SK-N-SH (cell line): ENCODE measurements around the gene C20orf96. TPM values are rescaled to one million over a fixed set of nuclear protein-coding genes. Genes with fewer than 3 reads are reported as not detected.

Experiments
- CTCF ChIA-PET: fragments of 300-600, 350-600 bp; formaldehyde crosslinking; extraction: SDS; loops from one replicate; lab custom pipeline; 2021; lab: Yijun Ruan, JAX
- POLR2A ChIA-PET: fragments of 350-600 bp; sonication (Branson Sonifier 250); formaldehyde crosslinking; extraction: SDS; loops from one replicate; lab custom pipeline; 2020; ENCODE audit warnings: antibody characterized with exemption, inconsistent platforms; lab: Yijun Ruan, JAX
- DNase-seq: peaks from one replicate; pipeline ENCODE4 v3.0.0; 2012
- H2AFZ ChIP-seq: fragments of 200-600 bp; sonication (generic); 2 replicates; pipeline ENCODE4 v1.8.1; 2016; ENCODE audit warnings: antibody characterized with exemption, mild to moderate bottlenecking, low read depth
- H3F3A ChIP-seq: fragments of 200-600 bp; sonication (generic); replicated peaks from 2 replicates; pipeline ENCODE3; 2016; ENCODE audit warnings: antibody characterized with exemption, mild to moderate bottlenecking; ENCODE audit not compliant: insufficient read depth
- H3K27ac ChIP-seq, 2 experiments: fragments of 200-500 bp in 1 of 2; fragments of 200-600 bp in 1 of 2; sonication (Bioruptor generic) in 1 of 2; sonication (generic), shearing (Covaris generic) in 1 of 2; 2 replicates each; pipeline versions ENCODE4 v1.5.1 to v1.6.1; 2014 to 2016; ENCODE audit warnings: low read depth in 2 of 2, inconsistent platforms in 1 of 2, low read length in 1 of 2, mild to moderate bottlenecking in 1 of 2, mixed read lengths in 1 of 2
- H3K27me3 ChIP-seq: fragments of 200-600 bp; sonication (generic), shearing (Covaris generic); 2 replicates; pipeline ENCODE4 v1.6.1; 2016; ENCODE audit warnings: mixed run types; ENCODE audit not compliant: insufficient read depth
- H3K36me3 ChIP-seq, 2 experiments: fragments of 200-500 bp in 1 of 2; fragments of 200-600 bp in 1 of 2; sonication (Bioruptor generic) in 1 of 2; sonication (generic) in 1 of 2; replicated peaks in 1 of 2; 2 replicates each; pipeline versions ENCODE3 to v1.5.1; 2014 to 2016; ENCODE audit warnings: low read length in 1 of 2, mild to moderate bottlenecking in 1 of 2; ENCODE audit not compliant: insufficient read depth in 2 of 2, control insufficient read depth in 1 of 2
- H3K4me1 ChIP-seq, 2 experiments: fragments of 200-500 bp in 1 of 2; fragments of 200-600 bp in 1 of 2; sonication (Bioruptor generic) in 1 of 2; sonication (generic), shearing (Covaris generic) in 1 of 2; 2 replicates each; pipeline versions ENCODE4 v1.5.1 to v1.6.1; 2014 to 2016; ENCODE audit warnings: low read depth in 1 of 2, low read length in 1 of 2, mixed run types in 1 of 2; ENCODE audit not compliant: insufficient read depth in 2 of 2, control insufficient read depth in 1 of 2
- H3K4me2 ChIP-seq: fragments of 200-600 bp; sonication (generic), shearing (Covaris generic); 2 replicates; pipeline ENCODE4 v1.6.1; 2017; ENCODE audit warnings: mixed run types
- H3K4me3 ChIP-seq, 2 experiments: fragments of 200-500 bp in 1 of 2; fragments of 200-600 bp in 1 of 2; sonication (Bioruptor generic) in 1 of 2; sonication (generic), shearing (Covaris generic) in 1 of 2; 2 replicates each; pipeline versions ENCODE4 v1.5.1 to v1.8.1; 2014 to 2016; ENCODE audit warnings: low read depth in 2 of 2, inconsistent platforms in 1 of 2, low read length in 1 of 2, mild to moderate bottlenecking in 1 of 2, mixed read lengths in 1 of 2, moderate library complexity in 1 of 2
- H3K79me2 ChIP-seq: fragments of 200-600 bp; sonication (generic); 2 replicates; pipeline ENCODE4 v1.8.1; 2017; ENCODE audit warnings: mild to moderate bottlenecking; ENCODE audit not compliant: insufficient read depth
- H3K9ac ChIP-seq: fragments of 200-600 bp; sonication (generic); 2 replicates; pipeline ENCODE4 v1.6.1; 2017; ENCODE audit warnings: mixed run types
- H3K9me2 ChIP-seq: fragments of 200-600 bp; sonication (generic); 2 replicates; pipeline ENCODE4 v1.6.1; 2017; ENCODE audit warnings: mixed run types
- H3K9me3 ChIP-seq: fragments of 200-600 bp; sonication (generic); 2 replicates; pipeline ENCODE4 v1.6.1; 2017; ENCODE audit warnings: mixed run types, mild to moderate bottlenecking, moderate library complexity
- H4K20me1 ChIP-seq: fragments of 200-600 bp; sonication (generic); 2 replicates; pipeline ENCODE4 v1.6.1; 2017; ENCODE audit warnings: mild to moderate bottlenecking, mixed run types; ENCODE audit not compliant: insufficient read depth
- ELF1 ChIP-seq: IDR thresholded peaks from 2 replicates; pipeline ENCODE4 v1.4.0; 2012
- EZH2phosphoT487 ChIP-seq: fragments of 200-600 bp; sonication (generic); IDR thresholded peaks from 2 replicates; pipeline ENCODE4 v1.6.1; 2017; ENCODE audit warnings: low read depth, mixed run types, mild to moderate bottlenecking, antibody characterized with exemption, moderate library complexity, borderline replicate concordance
- FOXM1 ChIP-seq: IDR thresholded peaks from 2 replicates; pipeline ENCODE4 v1.4.0; 2012; ENCODE audit warnings: low read depth, mild to moderate bottlenecking
- GABPA ChIP-seq: IDR thresholded peaks from 2 replicates; pipeline ENCODE4 v1.4.0; 2012; ENCODE audit warnings: low read depth, mild to moderate bottlenecking
- JUND ChIP-seq: IDR thresholded peaks from 2 replicates; pipeline ENCODE4 v1.4.0; 2012
- MEF2A ChIP-seq: IDR thresholded peaks from 2 replicates; pipeline ENCODE4 v1.4.0; 2012; ENCODE audit warnings: low read depth, borderline replicate concordance
- POLR2AphosphoS5 ChIP-seq: IDR thresholded peaks from 2 replicates; pipeline ENCODE4 v1.6.1; 2012; ENCODE audit warnings: low read depth, low read length
- RFX5 ChIP-seq: IDR thresholded peaks from 2 replicates; pipeline ENCODE4 v1.6.1; 2012; ENCODE audit warnings: mild to moderate bottlenecking, improper control_type of control experiment, low read length
- RXRA ChIP-seq: IDR thresholded peaks from 2 replicates; pipeline ENCODE4 v1.4.0; 2012; ENCODE audit warnings: low read depth, mild to moderate bottlenecking, borderline replicate concordance
- SIN3A ChIP-seq: IDR thresholded peaks from 2 replicates; pipeline ENCODE4 v1.6.1; 2012; ENCODE audit warnings: low read depth, mild to moderate bottlenecking, low read length, moderate library complexity, borderline replicate concordance
- SMC3 ChIP-seq: IDR thresholded peaks from 2 replicates; pipeline ENCODE4 v1.6.1; 2012; ENCODE audit warnings: low read depth, low read length, improper control_type of control experiment
- TAF1 ChIP-seq: IDR thresholded peaks from 2 replicates; pipeline ENCODE4 v1.6.1; 2012; ENCODE audit warnings: low read depth, mild to moderate bottlenecking, low read length, moderate library complexity, borderline replicate concordance
- YY1 ChIP-seq: IDR thresholded peaks from 2 replicates; pipeline ENCODE4 v1.4.0; 2012; ENCODE audit warnings: low read depth, mild to moderate bottlenecking
- WGBS: methylation state at CpG from one replicate; pipeline ENCODE4 v1.1.6; 2017; ENCODE audit warnings: low lambda C conversion rate; 5-methylcytosine and 5-hydroxymethylcytosine counted together
- polyA plus RNA-seq, 3 experiments: library from polyadenylated mRNA; depleted of rRNA; stranded (reverse); fragments of >200 nt; gene quantifications; 2 replicates each; pipeline ENCODE4 v1.2.3, GENCODE V29; 2012
- TF ChIP-seq, protein P1 (sequence below): fragments of 200-600 bp; sonication (generic); IDR thresholded peaks from 2 replicates; pipeline ENCODE4 v1.6.1; 2017; ENCODE audit warnings: antibody characterized with exemption, mild to moderate bottlenecking, moderate library complexity
- TF ChIP-seq, protein P2 (sequence below): IDR thresholded peaks from 2 replicates; pipeline ENCODE4 v1.4.0; 2012; ENCODE audit warnings: low read depth
- TF ChIP-seq, protein P3 (sequence below): IDR thresholded peaks from 2 replicates; pipeline ENCODE4 v1.4.0; 2012; ENCODE audit warnings: low read depth, borderline replicate concordance
- TF ChIP-seq, protein P4 (sequence below): fragments of 150-350 bp; IDR thresholded peaks from 2 replicates; pipeline ENCODE4 v1.6.1; 2017; ENCODE audit warnings: antibody characterized with exemption, low read length, low read depth, borderline replicate concordance

Gene C20orf96
- polyA plus RNA-seq, 1 of the 3 experiments (the other 2 are of a cell fraction) = 16.6 TPM

DNA sequence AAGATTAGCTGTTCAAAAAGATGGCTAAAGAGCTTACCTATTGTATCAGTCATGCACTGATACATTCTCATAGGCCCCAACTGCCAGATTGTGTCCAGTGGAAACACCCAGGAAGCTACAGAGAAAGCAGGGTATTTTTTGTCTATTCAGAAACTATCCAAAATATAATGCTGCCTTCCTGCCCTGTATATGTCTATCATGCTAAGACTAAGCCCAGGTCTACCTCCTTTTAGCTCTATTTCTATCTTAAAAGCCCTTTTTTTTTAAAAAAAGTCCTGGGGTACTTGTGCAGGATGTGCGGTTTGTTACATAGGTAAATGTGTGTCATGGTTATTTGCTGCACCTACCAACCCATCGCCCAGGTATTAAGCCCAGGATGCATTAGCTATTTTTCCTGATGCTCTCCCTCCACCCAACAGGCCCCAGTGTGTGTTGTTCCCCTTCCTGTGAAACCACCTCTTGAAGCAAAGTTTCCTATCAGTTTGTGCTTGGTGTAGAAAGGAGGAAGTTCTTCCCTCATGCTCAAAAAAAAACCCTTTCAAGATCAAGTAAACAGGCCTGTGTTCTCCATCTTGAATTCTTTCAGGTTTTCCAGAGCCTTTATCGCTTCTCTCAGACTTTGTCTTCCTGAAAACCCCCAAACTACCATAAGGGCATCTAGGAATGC is 63.0 kb downstream of the C20orf96 start:
- TF ChIP-seq SIN3A (no peak), POLR2AphosphoS5 (no peak), GABPA (no peak), FOXM1 (no peak), ELF1 (no peak), JUND (no peak), EZH2phosphoT487 (no peak), YY1 (no peak), RXRA (no peak), RFX5 (no peak), TAF1 (no peak), SMC3 (no peak), MEF2A (no peak)
- TF ChIP-seq, protein P1, sequence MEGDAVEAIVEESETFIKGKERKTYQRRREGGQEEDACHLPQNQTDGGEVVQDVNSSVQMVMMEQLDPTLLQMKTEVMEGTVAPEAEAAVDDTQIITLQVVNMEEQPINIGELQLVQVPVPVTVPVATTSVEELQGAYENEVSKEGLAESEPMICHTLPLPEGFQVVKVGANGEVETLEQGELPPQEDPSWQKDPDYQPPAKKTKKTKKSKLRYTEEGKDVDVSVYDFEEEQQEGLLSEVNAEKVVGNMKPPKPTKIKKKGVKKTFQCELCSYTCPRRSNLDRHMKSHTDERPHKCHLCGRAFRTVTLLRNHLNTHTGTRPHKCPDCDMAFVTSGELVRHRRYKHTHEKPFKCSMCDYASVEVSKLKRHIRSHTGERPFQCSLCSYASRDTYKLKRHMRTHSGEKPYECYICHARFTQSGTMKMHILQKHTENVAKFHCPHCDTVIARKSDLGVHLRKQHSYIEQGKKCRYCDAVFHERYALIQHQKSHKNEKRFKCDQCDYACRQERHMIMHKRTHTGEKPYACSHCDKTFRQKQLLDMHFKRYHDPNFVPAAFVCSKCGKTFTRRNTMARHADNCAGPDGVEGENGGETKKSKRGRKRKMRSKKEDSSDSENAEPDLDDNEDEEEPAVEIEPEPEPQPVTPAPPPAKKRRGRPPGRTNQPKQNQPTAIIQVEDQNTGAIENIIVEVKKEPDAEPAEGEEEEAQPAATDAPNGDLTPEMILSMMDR = no peak
- TF ChIP-seq, protein P2, sequence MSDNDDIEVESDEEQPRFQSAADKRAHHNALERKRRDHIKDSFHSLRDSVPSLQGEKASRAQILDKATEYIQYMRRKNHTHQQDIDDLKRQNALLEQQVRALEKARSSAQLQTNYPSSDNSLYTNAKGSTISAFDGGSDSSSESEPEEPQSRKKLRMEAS = no peak
- TF ChIP-seq, protein P3, sequence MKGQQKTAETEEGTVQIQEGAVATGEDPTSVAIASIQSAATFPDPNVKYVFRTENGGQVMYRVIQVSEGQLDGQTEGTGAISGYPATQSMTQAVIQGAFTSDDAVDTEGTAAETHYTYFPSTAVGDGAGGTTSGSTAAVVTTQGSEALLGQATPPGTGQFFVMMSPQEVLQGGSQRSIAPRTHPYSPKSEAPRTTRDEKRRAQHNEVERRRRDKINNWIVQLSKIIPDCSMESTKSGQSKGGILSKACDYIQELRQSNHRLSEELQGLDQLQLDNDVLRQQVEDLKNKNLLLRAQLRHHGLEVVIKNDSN = no peak
- TF ChIP-seq, protein P4, sequence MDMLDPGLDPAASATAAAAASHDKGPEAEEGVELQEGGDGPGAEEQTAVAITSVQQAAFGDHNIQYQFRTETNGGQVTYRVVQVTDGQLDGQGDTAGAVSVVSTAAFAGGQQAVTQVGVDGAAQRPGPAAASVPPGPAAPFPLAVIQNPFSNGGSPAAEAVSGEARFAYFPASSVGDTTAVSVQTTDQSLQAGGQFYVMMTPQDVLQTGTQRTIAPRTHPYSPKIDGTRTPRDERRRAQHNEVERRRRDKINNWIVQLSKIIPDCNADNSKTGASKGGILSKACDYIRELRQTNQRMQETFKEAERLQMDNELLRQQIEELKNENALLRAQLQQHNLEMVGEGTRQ = no peak
- H3K27ac ChIP-seq = no peak overlapping the region
- WGBS = 7% methylated on average over 3 of the region's 3 CpGs
- ChIA-PET POLR2A (no interaction called here), CTCF (interaction anchor here (0.9 to 1.7 kb wide), 4 partner anchors 8 to 39 kb away, joined by 3 to 6 read pairs (median 5); no protein-coding TSS in a partner anchor)
- no peak overlapping the region for H3K4me3 ChIP-seq
- H3K9me2 ChIP-seq = no peaks in the 10 kb centered on the region
- H3K27me3 ChIP-seq = no peaks in the 10 kb centered on the region
- H3K9ac ChIP-seq = no peak overlapping the region
- H3K79me2 ChIP-seq = no peaks in the 10 kb centered on the region
- DNase-seq = no peak
- H3F3A ChIP-seq = no peaks in the 10 kb centered on the region
- H3K4me2 ChIP-seq = no peak overlapping the region
- H3K36me3 ChIP-seq = no peaks in the 10 kb centered on the region
- no peak overlapping the region for H2AFZ ChIP-seq
- no peaks in the 10 kb centered on the region for H3K4me1 ChIP-seq
- no peaks in the 10 kb centered on the region for H3K9me3 ChIP-seq
- H4K20me1 ChIP-seq = no peaks in the 10 kb centered on the region
